Measurements from ENCODE around the gene QRICH1.

Gene QRICH1

DNA sequence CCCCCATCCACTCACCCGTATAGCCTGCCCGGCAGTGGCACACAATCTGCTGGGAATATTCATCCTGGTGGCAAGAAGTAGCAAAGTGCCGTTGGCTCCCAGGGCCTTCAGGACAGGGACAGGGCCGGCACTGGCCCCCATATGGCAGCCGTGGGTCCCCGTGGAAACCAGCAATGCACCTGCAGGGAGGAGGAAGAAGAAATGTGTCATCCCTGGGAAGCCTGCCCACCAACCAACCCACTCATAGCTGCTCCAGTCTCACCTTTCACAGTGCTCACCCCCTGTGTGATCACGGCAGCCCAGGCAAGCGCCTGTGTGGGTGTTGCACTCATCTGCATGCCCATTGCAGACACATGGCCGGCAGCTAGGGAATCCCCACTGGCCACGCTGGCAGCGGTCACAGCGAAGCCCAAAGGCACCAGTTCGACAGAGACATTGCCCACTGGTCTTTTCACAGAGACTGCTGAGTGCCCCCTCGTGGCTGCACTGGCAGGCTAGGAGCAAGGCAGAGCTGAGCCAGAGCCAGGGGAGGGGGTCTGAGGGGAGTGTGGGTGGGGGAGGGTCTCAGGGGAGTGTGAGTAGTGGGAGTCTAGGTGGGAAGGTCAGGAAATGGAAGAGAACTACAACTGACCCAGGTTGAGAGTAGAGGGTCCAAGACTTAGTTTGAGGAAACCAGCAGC, 31.3 kb upstream of the QRICH1 start:
- POLR2A ChIA-PET, result interaction anchor here (1.0 kb wide), 1 partner anchor 7 kb away, joined by 3 read pairs; the partner anchor contains the start of gene LAMB2
- CTCF ChIA-PET, result no interaction called here
- TF ChIP-seq LEF1 (IDR thresholded peaks at IDR 0.05; ENCODE audit: borderline replicate concordance), result no peak
- no peak for TF ChIP-seq SUZ12 (IDR thresholded peaks at IDR 0.05)
- TF ChIP-seq HDGF (IDR thresholded peaks at IDR 0.05; ENCODE audit: borderline replicate concordance), result no peak
- no peak for TF ChIP-seq NFRKB (IDR thresholded peaks at IDR 0.05)
- TF ChIP-seq, protein P1, sequence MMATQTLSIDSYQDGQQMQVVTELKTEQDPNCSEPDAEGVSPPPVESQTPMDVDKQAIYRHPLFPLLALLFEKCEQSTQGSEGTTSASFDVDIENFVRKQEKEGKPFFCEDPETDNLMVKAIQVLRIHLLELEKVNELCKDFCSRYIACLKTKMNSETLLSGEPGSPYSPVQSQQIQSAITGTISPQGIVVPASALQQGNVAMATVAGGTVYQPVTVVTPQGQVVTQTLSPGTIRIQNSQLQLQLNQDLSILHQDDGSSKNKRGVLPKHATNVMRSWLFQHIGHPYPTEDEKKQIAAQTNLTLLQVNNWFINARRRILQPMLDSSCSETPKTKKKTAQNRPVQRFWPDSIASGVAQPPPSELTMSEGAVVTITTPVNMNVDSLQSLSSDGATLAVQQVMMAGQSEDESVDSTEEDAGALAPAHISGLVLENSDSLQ (IDR thresholded peaks at IDR 0.05), result no peak
- no peak for TF ChIP-seq TARDBP (IDR thresholded peaks at IDR 0.05)
- no peak for TF ChIP-seq FOXA1 (IDR thresholded peaks at IDR 0.05)
- TF ChIP-seq ELF4 (IDR thresholded peaks at IDR 0.05), result no peak
- no peak for TF ChIP-seq FOXM1 (IDR thresholded peaks at IDR 0.05; ENCODE audit: borderline replicate concordance)
- no peak for TF ChIP-seq BHLHE40 (IDR thresholded peaks at IDR 0.05; ENCODE audit: borderline replicate concordance)
- no peak for TF ChIP-seq L3MBTL2 (conservative IDR thresholded peaks at IDR 0.05)
- TF ChIP-seq SP1 (IDR thresholded peaks at IDR 0.05), result no peak
- TF ChIP-seq CTBP1 (IDR thresholded peaks at IDR 0.05; ENCODE audit: borderline replicate concordance), result no peak
- TF ChIP-seq ZNF384 (IDR thresholded peaks at IDR 0.05), result no peak
- no peak for TF ChIP-seq ARNT (IDR thresholded peaks at IDR 0.05)
- TF ChIP-seq FOXK2 (IDR thresholded peaks at IDR 0.05), result no peak
- DNase-seq (ENCODE audit: extremely low spot score), result no peak

DNA sequence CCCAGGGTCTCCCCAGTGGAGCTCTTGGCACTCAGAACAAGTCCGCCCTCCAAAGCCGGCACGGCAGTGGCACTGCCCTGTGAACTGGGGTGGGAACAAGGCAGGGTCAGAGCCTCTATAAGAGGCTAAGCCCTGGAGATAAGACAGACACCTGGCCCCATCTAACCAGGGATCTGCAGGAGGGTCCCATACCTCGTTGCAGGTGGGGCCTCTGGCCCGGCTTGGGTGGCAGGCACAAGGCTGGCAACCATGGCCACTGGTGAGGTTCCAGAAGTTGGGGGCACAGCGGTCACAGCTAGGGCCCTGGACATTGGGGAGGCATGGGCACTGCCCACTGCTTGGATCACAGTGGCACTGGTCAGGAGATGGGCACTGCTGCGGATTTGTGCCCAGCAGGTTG, 30.3 kb upstream of the QRICH1 start:
- POLR2A ChIA-PET, result interaction anchor here (1.0 kb wide), 1 partner anchor 8 kb away, joined by 3 read pairs; the partner anchor contains the start of gene LAMB2
- no peak for DNase-seq (ENCODE audit: extremely low spot score)

DNA sequence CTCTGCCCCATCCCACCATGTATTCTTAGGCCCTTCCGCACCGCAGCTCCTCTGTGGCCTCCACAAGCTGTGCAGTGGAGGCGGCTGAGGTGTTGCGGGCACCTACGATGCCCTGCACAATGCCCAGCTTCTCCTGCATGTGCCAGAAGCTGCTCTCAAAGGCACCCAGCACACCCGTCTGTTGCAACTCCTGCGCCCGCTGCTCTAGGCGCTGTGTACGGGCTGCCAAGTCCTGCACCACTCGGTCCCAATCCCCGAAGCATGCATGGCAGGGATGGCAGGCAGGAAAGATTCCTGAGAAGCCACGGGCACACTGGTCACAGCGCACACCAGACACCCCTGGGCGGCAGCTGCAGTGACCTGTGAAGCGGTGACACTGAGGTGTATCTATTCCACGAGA, 29.8 kb upstream of the QRICH1 start:
- TF ChIP-seq ARNT (IDR thresholded peaks at IDR 0.05) (no peak), BHLHE40 (IDR thresholded peaks at IDR 0.05; ENCODE audit: borderline replicate concordance) (no peak), L3MBTL2 (conservative IDR thresholded peaks at IDR 0.05) (no peak), FOXM1 (IDR thresholded peaks at IDR 0.05; ENCODE audit: borderline replicate concordance) (no peak), CTBP1 (IDR thresholded peaks at IDR 0.05; ENCODE audit: borderline replicate concordance) (no peak), SUZ12 (IDR thresholded peaks at IDR 0.05) (no peak), SP1 (IDR thresholded peaks at IDR 0.05) (no peak), TARDBP (IDR thresholded peaks at IDR 0.05) (no peak), NFRKB (IDR thresholded peaks at IDR 0.05) (no peak), LEF1 (IDR thresholded peaks at IDR 0.05; ENCODE audit: borderline replicate concordance) (no peak), FOXA1 (IDR thresholded peaks at IDR 0.05) (no peak), FOXK2 (IDR thresholded peaks at IDR 0.05) (no peak)
- POLR2A ChIA-PET, result no interaction called here
- no peak for DNase-seq (ENCODE audit: extremely low spot score)
- CTCF ChIA-PET, result no interaction called here

More for the DNA sequence above, 30.3 kb upstream of the QRICH1 start:
- TF ChIP-seq HDGF (IDR thresholded peaks at IDR 0.05; ENCODE audit: borderline replicate concordance), result no peak
- no peak for TF ChIP-seq FOXA1 (IDR thresholded peaks at IDR 0.05)
- no peak for TF ChIP-seq L3MBTL2 (conservative IDR thresholded peaks at IDR 0.05)
- TF ChIP-seq FOXK2 (IDR thresholded peaks at IDR 0.05), result no peak
- no peak for TF ChIP-seq SP1 (IDR thresholded peaks at IDR 0.05)
- TF ChIP-seq ARNT (IDR thresholded peaks at IDR 0.05), result no peak
- TF ChIP-seq LEF1 (IDR thresholded peaks at IDR 0.05; ENCODE audit: borderline replicate concordance), result no peak
- no peak for TF ChIP-seq ELF4 (IDR thresholded peaks at IDR 0.05)
- TF ChIP-seq, protein P1 (IDR thresholded peaks at IDR 0.05), result no peak
- no peak for TF ChIP-seq ZNF384 (IDR thresholded peaks at IDR 0.05)
- TF ChIP-seq TARDBP (IDR thresholded peaks at IDR 0.05), result no peak
- no peak for TF ChIP-seq CTBP1 (IDR thresholded peaks at IDR 0.05; ENCODE audit: borderline replicate concordance)
- TF ChIP-seq SUZ12 (IDR thresholded peaks at IDR 0.05), result no peak
- no peak for TF ChIP-seq NFRKB (IDR thresholded peaks at IDR 0.05)
- TF ChIP-seq FOXM1 (IDR thresholded peaks at IDR 0.05; ENCODE audit: borderline replicate concordance), result no peak
- TF ChIP-seq BHLHE40 (IDR thresholded peaks at IDR 0.05; ENCODE audit: borderline replicate concordance), result no peak
- CTCF ChIA-PET, result no interaction called here

DNA sequence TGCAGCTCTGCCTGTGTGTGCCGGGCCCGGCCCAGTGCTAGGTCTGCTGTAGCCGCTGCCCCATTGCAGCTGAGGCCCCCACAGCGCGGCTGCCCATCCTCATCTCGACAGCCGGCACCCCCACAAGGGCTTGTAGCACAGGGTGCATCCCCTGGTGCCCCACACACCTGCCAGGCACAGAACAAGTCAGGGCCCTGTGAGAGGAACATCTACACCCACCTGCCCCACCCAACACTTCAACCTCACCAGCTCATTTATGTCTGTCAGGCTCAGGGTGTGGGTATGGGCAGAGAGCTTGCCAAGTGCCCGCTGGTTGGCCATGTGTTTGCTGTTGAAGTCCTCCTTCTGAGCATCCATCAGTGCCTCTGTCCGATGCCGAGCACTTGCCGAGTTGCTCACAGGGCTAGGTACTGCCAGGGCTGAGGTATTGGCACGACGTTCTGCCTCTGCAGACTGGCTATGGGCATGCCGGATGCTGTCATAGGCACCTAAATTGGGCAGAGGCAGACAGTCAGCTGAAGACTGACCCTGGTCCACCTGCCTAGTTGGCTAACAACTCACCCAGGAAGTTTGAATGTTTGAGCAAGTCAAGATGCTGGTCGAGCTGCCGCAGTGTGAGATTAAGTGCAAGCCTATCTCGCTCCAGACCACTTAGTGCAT, 29.1 kb upstream of the QRICH1 start:
- CTCF ChIA-PET, result no interaction called here
- POLR2A ChIA-PET, result interaction anchor here (1.3 to 2.0 kb wide), 3 partner anchors 10 to 116 kb away, joined by 4 to 8 read pairs (median 6); partner anchors contain the start of genes LAMB2, QRICH1 and WDR6
- TF ChIP-seq, protein P1 (IDR thresholded peaks at IDR 0.05), result no peak
- no peak for DNase-seq (ENCODE audit: extremely low spot score)

DNA sequence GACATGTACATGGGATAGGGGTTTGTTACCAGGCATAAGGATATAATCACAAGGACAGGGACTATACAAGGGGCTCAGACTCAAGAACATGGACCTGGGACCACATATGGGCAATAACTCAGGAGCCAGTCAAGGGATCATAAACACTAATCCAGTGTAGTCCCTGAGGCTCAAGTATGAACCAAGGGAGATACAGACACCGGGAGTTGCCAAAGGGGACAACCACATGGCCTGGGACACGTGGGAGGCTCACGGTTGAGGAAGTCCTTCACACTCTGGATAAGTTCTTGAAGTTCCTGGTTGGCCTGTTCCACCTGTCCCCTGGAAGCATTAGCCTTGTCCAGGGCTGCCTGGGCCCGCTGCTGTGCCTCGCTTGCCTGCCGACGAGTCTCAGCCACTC, 28.6 kb upstream of the QRICH1 start:
- TF ChIP-seq HDGF (IDR thresholded peaks at IDR 0.05; ENCODE audit: borderline replicate concordance) (no peak), SUZ12 (IDR thresholded peaks at IDR 0.05) (no peak), SP1 (IDR thresholded peaks at IDR 0.05) (no peak), NFRKB (IDR thresholded peaks at IDR 0.05) (no peak), FOXA1 (IDR thresholded peaks at IDR 0.05) (no peak), L3MBTL2 (conservative IDR thresholded peaks at IDR 0.05) (no peak), ZNF384 (IDR thresholded peaks at IDR 0.05) (no peak), ARNT (IDR thresholded peaks at IDR 0.05) (no peak), LEF1 (IDR thresholded peaks at IDR 0.05; ENCODE audit: borderline replicate concordance) (no peak), FOXK2 (IDR thresholded peaks at IDR 0.05) (no peak), FOXM1 (IDR thresholded peaks at IDR 0.05; ENCODE audit: borderline replicate concordance) (no peak), CTBP1 (IDR thresholded peaks at IDR 0.05; ENCODE audit: borderline replicate concordance) (no peak), BHLHE40 (IDR thresholded peaks at IDR 0.05; ENCODE audit: borderline replicate concordance) (no peak), ELF4 (IDR thresholded peaks at IDR 0.05) (no peak), TARDBP (IDR thresholded peaks at IDR 0.05) (no peak)
- TF ChIP-seq, protein P1 (IDR thresholded peaks at IDR 0.05), result no peak
- no peak for DNase-seq (ENCODE audit: extremely low spot score)
- POLR2A ChIA-PET, result interaction anchor here (1.3 to 2.0 kb wide), 3 partner anchors 10 to 115 kb away, joined by 4 to 8 read pairs (median 6); partner anchors contain the start of genes LAMB2, QRICH1 and WDR6
- CTCF ChIA-PET, result no interaction called here
